ENCODE data around the gene FOXA3.
"Not testable (repeated sequence)": the region's sequence is repeated elsewhere in the genome, so short reads cannot be mapped to it uniquely, and the experiment has no call there.

The FOXA3 gene

GRCh38 chr19:45889210-45889885 lies 25.2 kb downstream of the FOXA3 start:
- Histone ChIP-seq H3K27me3 (ENCODE audit: control insufficient read depth in 1 of 2, insufficient read depth in 2 of 2, low read length in 2 of 2) (no peaks in the 10 kb centered on the region), H3K9ac (ENCODE audit: low read depth in 1 of 2, low read length in 2 of 2) (no peak overlapping the region), H3K36me3 (ENCODE audit: control insufficient read depth in 1 of 2, insufficient read depth in 2 of 2, low read length in 2 of 2) (no peaks in the 10 kb centered on the region), H3K4me3 (ENCODE audit: low read depth in 1 of 2, low read length in 2 of 2) (no peak overlapping the region), H3K27ac (ENCODE audit: low read depth, low read length) (no peak overlapping the region), H3K4me1 (ENCODE audit: control insufficient read depth in 1 of 2, insufficient read depth in 2 of 2, low read length in 2 of 2) (peaks cover 4 to 16% of the 10 kb centered on the region in 2 donors), H3K9me3 (ENCODE audit: control insufficient read depth in 1 of 2, low read length in 2 of 2) (no peaks in the 10 kb centered on the region)

DNA sequence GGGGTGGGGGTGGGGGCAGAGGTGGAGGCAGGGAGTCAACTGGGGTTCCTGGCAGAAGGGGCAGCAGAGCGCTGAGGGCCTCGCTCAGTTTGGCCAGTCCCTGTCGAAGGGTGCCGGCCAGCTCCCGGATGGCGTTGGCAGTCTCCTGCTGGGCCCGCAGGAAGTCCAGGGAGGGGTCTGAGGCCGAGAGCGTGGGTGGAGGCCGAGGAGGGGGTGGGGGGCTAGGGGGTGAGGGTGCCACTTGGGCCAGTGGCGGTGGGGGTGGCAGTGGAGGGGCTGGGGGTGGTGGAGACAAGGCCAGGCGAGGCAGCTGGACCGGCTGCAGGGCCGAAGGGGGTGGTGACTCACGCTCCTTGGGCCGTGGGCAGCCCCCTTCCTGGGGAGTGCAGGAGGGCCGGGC lies 26.8 kb downstream of the FOXA3 start:
- Histone ChIP-seq H3K4me3 (ENCODE audit: low read depth in 1 of 2, low read length in 2 of 2) (no peak overlapping the region), H3K27ac (ENCODE audit: low read depth, low read length) (no peak overlapping the region), H3K9ac (ENCODE audit: low read depth in 1 of 2, low read length in 2 of 2) (no peak overlapping the region), H3K4me1 (ENCODE audit: control insufficient read depth in 1 of 2, insufficient read depth in 2 of 2, low read length in 2 of 2) (peaks cover 4 to 8% of the 10 kb centered on the region in 2 donors), H3K9me3 (ENCODE audit: control insufficient read depth in 1 of 2, low read length in 2 of 2) (no peaks in the 10 kb centered on the region), H3K36me3 (ENCODE audit: control insufficient read depth in 1 of 2, insufficient read depth in 2 of 2, low read length in 2 of 2) (peaks cover 0 to 3% of the 10 kb centered on the region in 2 donors), H3K27me3 (ENCODE audit: control insufficient read depth in 1 of 2, insufficient read depth in 2 of 2, low read length in 2 of 2) (no peaks in the 10 kb centered on the region)

DNA sequence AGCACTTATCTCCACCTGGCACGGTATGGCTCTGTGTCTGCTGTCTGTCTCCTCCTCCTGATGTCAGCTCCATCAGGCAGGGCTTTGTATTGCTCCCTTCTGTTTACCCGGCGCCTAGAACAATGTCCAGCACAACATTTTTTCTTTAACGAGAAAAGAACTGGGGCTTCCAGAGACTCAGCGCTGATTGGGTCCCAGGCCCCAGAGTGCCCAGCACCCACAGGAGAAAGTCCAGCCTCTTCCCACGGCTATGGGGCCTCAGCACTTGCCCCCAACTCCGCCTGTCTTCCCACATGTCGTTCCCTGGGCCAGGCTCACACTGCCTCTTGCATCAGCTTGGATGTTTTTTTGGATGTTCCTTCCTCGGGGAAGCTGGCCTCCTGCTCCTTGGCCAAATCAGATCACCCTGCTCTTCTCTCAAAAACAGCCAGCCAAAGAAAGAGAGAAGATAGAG lies 31.4 kb downstream of the FOXA3 start:
- peaks cover 0 to 2% of the 10 kb centered on the region in 2 donors for H3K4me1 ChIP-seq (ENCODE audit: control insufficient read depth in 1 of 2, insufficient read depth in 2 of 2, low read length in 2 of 2)
- H3K4me3 ChIP-seq (ENCODE audit: low read depth in 1 of 2, low read length in 2 of 2): no peak overlapping the region
- peaks cover 6 to 20% of the 10 kb centered on the region in 2 donors for H3K36me3 ChIP-seq (ENCODE audit: control insufficient read depth in 1 of 2, insufficient read depth in 2 of 2, low read length in 2 of 2)
- H3K9me3 ChIP-seq (ENCODE audit: control insufficient read depth in 1 of 2, low read length in 2 of 2): no peaks in the 10 kb centered on the region
- no peaks in the 10 kb centered on the region for H3K27me3 ChIP-seq (ENCODE audit: control insufficient read depth in 1 of 2, insufficient read depth in 2 of 2, low read length in 2 of 2)
- H3K27ac ChIP-seq (ENCODE audit: low read depth, low read length): no peak overlapping the region
- H3K9ac ChIP-seq (ENCODE audit: low read depth in 1 of 2, low read length in 2 of 2): no peak overlapping the region

- H3K4me1 ChIP-seq (ENCODE audit: control insufficient read depth in 1 of 2, insufficient read depth in 2 of 2, low read length in 2 of 2); H3K27me3 ChIP-seq (ENCODE audit: control insufficient read depth in 1 of 2, insufficient read depth in 2 of 2, low read length in 2 of 2); H3K27ac ChIP-seq (ENCODE audit: low read depth, low read length); H3K9ac ChIP-seq (ENCODE audit: low read depth in 1 of 2, low read length in 2 of 2); H3K4me3 ChIP-seq (ENCODE audit: low read depth in 1 of 2, low read length in 2 of 2); H3K9me3 ChIP-seq (ENCODE audit: control insufficient read depth in 1 of 2, low read length in 2 of 2): not testable (repeated sequence)
- H3K36me3 ChIP-seq (ENCODE audit: control insufficient read depth in 1 of 2, insufficient read depth in 2 of 2, low read length in 2 of 2): peaks cover 6 to 20% of the 10 kb centered on the region in 2 donors
These were observed 32.0 kb downstream of the FOXA3 start for GRCh38 chr19:45895983-45896599.

GRCh38 chr19:45897261-45897812 lies 33.2 kb downstream of the FOXA3 start:
- no peak overlapping the region for H3K4me3 ChIP-seq (ENCODE audit: low read depth in 1 of 2, low read length in 2 of 2)
- no peaks in the 10 kb centered on the region for H3K27me3 ChIP-seq (ENCODE audit: control insufficient read depth in 1 of 2, insufficient read depth in 2 of 2, low read length in 2 of 2)
- peaks cover 6 to 20% of the 10 kb centered on the region in 2 donors for H3K36me3 ChIP-seq (ENCODE audit: control insufficient read depth in 1 of 2, insufficient read depth in 2 of 2, low read length in 2 of 2)
- no peak overlapping the region for H3K27ac ChIP-seq (ENCODE audit: low read depth, low read length)
- peaks cover 7 to 12% of the 10 kb centered on the region in 2 donors for H3K4me1 ChIP-seq (ENCODE audit: control insufficient read depth in 1 of 2, insufficient read depth in 2 of 2, low read length in 2 of 2)
- H3K9ac ChIP-seq (ENCODE audit: low read depth in 1 of 2, low read length in 2 of 2): no peak overlapping the region
- H3K9me3 ChIP-seq (ENCODE audit: control insufficient read depth in 1 of 2, low read length in 2 of 2): no peaks in the 10 kb centered on the region

DNA sequence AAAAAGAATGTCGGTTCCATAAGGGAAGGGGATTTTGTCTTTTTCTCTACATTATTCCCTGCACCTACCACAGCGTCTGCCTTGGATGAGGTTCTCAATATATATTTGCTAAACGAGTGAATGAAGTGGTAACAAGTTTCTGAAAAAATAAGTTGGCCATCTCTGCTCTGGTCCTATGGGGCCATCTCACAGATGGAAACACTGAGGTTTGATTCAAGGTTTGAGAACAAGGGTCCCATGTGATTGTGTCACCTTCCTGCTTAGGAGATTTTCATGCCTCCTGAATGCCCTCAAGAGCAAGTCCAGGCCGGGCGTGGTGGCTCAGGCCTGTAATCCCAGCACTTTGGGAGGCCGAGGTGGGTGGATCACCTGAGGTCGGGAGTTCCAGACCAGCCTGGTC lies 35.1 kb downstream of the FOXA3 start:
- H3K9ac ChIP-seq (ENCODE audit: low read depth in 1 of 2, low read length in 2 of 2): no peak overlapping the region
- H3K27ac ChIP-seq (ENCODE audit: low read depth, low read length): no peak overlapping the region
- H3K36me3 ChIP-seq (ENCODE audit: control insufficient read depth in 1 of 2, insufficient read depth in 2 of 2, low read length in 2 of 2): peaks cover 6 to 20% of the 10 kb centered on the region in 2 donors
- no peak overlapping the region for H3K4me3 ChIP-seq (ENCODE audit: low read depth in 1 of 2, low read length in 2 of 2)
- no peaks in the 10 kb centered on the region for H3K27me3 ChIP-seq (ENCODE audit: control insufficient read depth in 1 of 2, insufficient read depth in 2 of 2, low read length in 2 of 2)
- peaks cover 12 to 19% of the 10 kb centered on the region in 2 donors for H3K4me1 ChIP-seq (ENCODE audit: control insufficient read depth in 1 of 2, insufficient read depth in 2 of 2, low read length in 2 of 2)
- H3K9me3 ChIP-seq (ENCODE audit: control insufficient read depth in 1 of 2, low read length in 2 of 2): no peaks in the 10 kb centered on the region

DNA sequence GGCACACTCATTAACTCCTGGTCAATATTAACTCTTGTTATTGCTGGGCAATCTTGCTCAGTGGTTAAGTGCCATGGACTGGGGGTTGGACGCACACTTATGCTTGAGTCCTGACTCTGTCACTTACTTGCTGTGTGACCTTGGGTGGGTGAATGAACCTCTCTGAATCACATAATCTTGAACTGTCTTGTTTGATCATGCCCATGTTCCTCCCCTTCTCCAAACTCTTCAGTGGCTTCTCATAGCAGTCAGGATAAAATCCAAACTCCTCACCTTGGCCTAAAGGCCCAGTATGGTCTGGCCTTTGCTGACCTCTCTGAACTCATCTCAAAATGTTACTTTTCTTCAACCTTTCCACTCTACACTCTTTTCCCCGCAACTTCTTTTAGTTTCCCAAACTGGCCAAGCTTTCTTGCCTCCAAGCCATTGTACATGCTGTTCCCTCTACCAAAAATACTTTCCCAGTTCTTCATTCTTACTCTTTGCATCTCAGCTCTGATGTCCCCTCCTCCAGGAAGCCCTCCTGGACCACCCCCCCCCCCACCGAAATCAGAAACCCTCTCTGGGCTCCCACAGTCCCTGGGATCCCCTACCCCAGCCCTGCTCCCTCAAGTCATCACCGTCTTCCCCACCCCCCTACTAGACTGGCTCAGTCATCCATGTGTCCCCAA lies 35.9 kb downstream of the FOXA3 start:
- no peak overlapping the region for H3K4me3 ChIP-seq (ENCODE audit: low read depth in 1 of 2, low read length in 2 of 2)
- H3K27ac ChIP-seq (ENCODE audit: low read depth, low read length): no peak overlapping the region
- no peaks in the 10 kb centered on the region for H3K9me3 ChIP-seq (ENCODE audit: control insufficient read depth in 1 of 2, low read length in 2 of 2)
- H3K9ac ChIP-seq (ENCODE audit: low read depth in 1 of 2, low read length in 2 of 2): no peak overlapping the region
- no peaks in the 10 kb centered on the region for H3K27me3 ChIP-seq (ENCODE audit: control insufficient read depth in 1 of 2, insufficient read depth in 2 of 2, low read length in 2 of 2)
- peaks cover 6 to 20% of the 10 kb centered on the region in 2 donors for H3K36me3 ChIP-seq (ENCODE audit: control insufficient read depth in 1 of 2, insufficient read depth in 2 of 2, low read length in 2 of 2)
- H3K4me1 ChIP-seq (ENCODE audit: control insufficient read depth in 1 of 2, insufficient read depth in 2 of 2, low read length in 2 of 2): peaks cover 12 to 19% of the 10 kb centered on the region in 2 donors

DNA sequence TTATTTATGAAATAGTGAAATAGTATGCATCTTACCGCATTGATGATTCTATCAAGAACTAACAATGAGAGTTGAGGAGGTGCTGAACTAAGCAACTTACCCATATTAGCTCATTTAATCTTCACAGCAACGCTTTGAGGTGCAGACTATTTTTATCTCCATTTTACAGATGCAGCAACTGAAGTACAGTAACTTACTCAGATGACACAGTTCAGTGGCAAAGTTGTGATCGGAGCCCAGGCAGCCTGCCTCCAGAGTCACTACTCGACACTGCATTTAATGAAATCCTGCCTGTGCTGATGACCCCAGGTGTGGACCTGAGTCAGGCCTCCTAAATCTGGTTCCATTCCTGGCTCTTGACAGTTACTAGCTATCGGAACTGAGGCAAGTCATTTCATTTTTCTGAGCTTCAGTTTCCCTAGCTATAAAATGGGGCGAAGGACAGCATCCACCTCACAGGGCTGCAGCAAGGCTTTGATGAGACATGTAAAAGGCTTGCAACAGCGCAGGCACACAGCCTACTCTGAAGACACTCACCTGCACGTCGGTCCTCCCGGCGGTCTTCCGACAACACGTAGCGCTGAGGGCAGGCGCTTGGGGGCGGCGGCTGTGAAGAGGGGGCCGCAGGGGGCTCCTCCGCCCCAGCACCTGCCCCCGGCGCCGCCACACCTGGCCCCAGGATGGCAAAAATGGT lies 36.8 kb downstream of the FOXA3 start:
- no peaks in the 10 kb centered on the region for H3K9me3 ChIP-seq (ENCODE audit: control insufficient read depth in 1 of 2, low read length in 2 of 2)
- peak overlapping the region; percentile 85 to 88 for H3K4me3 ChIP-seq (ENCODE audit: low read depth in 1 of 2, low read length in 2 of 2)
- no peaks in the 10 kb centered on the region for H3K27me3 ChIP-seq (ENCODE audit: control insufficient read depth in 1 of 2, insufficient read depth in 2 of 2, low read length in 2 of 2)
- peaks cover 12 to 19% of the 10 kb centered on the region in 2 donors for H3K4me1 ChIP-seq (ENCODE audit: control insufficient read depth in 1 of 2, insufficient read depth in 2 of 2, low read length in 2 of 2)
- H3K27ac ChIP-seq (ENCODE audit: low read depth, low read length): no peak overlapping the region
- H3K36me3 ChIP-seq (ENCODE audit: control insufficient read depth in 1 of 2, insufficient read depth in 2 of 2, low read length in 2 of 2): peaks cover 6 to 17% of the 10 kb centered on the region in 2 donors
- H3K9ac ChIP-seq (ENCODE audit: low read depth in 1 of 2, low read length in 2 of 2): no peak overlapping the region

DNA sequence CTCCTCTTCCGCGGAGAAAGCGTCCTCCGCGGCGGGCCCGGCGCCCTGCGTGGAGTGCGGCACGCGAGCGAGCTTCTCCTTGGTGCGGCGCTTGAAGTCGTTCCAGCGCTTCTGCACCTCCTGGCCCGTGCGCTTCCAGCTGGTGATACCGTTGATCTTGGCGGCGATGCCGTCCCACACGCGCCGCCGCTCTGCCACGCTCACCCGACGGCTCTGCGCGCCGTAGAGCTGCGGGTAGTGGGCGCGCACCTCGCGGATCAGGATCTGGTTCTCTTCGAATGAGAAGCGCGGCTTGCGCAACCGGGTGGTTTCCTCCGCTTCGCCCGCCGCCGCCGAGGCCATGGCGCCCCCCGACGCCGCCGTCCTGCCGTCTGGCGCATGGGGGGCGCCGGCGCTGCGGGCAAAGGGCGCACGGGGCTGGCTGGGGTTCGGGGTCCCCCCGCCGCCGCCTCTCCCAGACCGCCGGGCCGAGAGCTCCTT lies 37.3 kb downstream of the FOXA3 start:
- H3K4me3 ChIP-seq (ENCODE audit: low read depth in 1 of 2, low read length in 2 of 2): peak overlapping the region; percentile 85 to 88
- H3K27ac ChIP-seq (ENCODE audit: low read depth, low read length): no peak overlapping the region
- H3K9me3 ChIP-seq (ENCODE audit: control insufficient read depth in 1 of 2, low read length in 2 of 2): no peaks in the 10 kb centered on the region
- no peak overlapping the region for H3K9ac ChIP-seq (ENCODE audit: low read depth in 1 of 2, low read length in 2 of 2)
- no peaks in the 10 kb centered on the region for H3K27me3 ChIP-seq (ENCODE audit: control insufficient read depth in 1 of 2, insufficient read depth in 2 of 2, low read length in 2 of 2)
- H3K36me3 ChIP-seq (ENCODE audit: control insufficient read depth in 1 of 2, insufficient read depth in 2 of 2, low read length in 2 of 2): peaks cover 6 to 17% of the 10 kb centered on the region in 2 donors
- peaks cover 12 to 19% of the 10 kb centered on the region in 2 donors for H3K4me1 ChIP-seq (ENCODE audit: control insufficient read depth in 1 of 2, insufficient read depth in 2 of 2, low read length in 2 of 2)
